Measurements from ENCODE around the gene AKAP13. TPM values are rescaled to one million over a fixed set of nuclear protein-coding genes. Genes with fewer than 3 reads are reported as not detected.

The AKAP13 gene
- polyA plus RNA-seq, 2 donors, result 27.6 to 35.7 TPM

DNA sequence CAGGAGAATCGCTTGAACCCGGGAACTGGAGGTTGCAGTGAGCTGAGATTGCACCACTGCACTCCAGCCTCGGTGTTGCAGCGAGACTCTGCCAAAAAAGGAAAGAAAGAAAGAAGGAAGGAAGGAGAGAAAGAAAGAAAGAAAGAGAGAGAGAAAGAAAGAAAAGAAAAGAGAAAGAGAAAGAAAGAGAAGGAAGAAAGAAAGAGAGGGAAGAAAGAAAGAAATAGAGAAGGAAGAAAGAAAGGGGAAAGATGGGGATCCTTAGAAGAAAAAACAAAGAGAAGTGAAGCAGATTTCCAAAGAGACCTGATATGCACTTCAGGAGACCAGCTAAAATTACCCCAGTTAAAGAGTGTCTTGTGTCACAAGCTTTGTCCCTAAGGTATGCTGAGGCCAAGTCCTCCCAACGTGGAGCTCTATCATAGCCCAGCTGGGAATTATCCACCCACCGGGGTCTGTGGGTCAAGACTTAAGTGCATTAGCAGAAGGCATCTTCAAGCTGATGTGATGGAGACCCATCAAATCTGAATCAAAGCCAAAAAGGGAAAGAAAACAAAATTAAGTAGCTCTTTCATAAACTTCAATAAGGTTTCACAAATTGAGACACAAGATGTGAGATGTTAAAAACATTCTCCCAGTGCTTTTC, 17.8 kb upstream of the AKAP13 start:
- WGBS, 2 donors, result 93 to 95% methylated on average over 6 of the region's 6 CpGs
- H3K27me3 ChIP-seq (ENCODE audit: control insufficient read depth in 1 of 2, insufficient read depth in 2 of 2, low read length in 2 of 2), result no peaks in the 10 kb centered on the region
- H3K36me3 ChIP-seq (ENCODE audit: control insufficient read depth in 2 of 2, insufficient read depth in 2 of 2, low read length in 1 of 2), result no peaks in the 10 kb centered on the region
- H3K4me1 ChIP-seq (ENCODE audit: control insufficient read depth in 2 of 2, insufficient read depth in 2 of 2, low read length in 1 of 2), result no peaks in the 10 kb centered on the region
- H3K27ac ChIP-seq (ENCODE audit: low read depth in 2 of 2, low read length in 1 of 2), result no peak overlapping the region
- no peak overlapping the region for H3K4me3 ChIP-seq (ENCODE audit: low read depth in 1 of 2, low read length in 2 of 2)
- H3K9me3 ChIP-seq (ENCODE audit: control insufficient read depth in 2 of 2, insufficient read depth in 1 of 2, low read depth in 1 of 2, low read length in 1 of 2), result no peaks in the 10 kb centered on the region

- WGBS, 2 donors, result 91 to 97% methylated on average over 2 of the region's 2 CpGs
Observed at GRCh38 chr15:85365980-85366379, 14.4 kb upstream of the AKAP13 start.

DNA sequence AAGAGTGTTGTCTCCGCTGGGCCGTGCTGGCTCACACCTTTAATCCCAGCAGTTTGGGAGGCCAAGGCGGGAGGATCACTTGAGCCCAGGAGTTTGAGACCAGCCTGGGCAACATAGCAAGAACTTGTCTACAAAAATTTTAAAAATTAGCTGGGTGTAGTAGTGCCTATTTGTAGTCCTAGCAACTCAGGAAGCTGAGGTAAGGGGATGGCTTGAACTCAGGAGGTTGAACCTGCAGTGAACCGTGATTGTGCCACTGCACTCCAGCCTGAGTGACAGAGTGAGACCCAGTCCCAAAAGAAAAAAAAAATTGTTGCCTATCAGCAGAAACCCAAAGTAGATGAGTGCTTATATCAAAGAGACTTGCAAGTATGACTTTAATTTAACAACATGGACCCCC, 12.7 kb upstream of the AKAP13 start:
- H3K4me1 ChIP-seq (ENCODE audit: control insufficient read depth in 2 of 2, insufficient read depth in 2 of 2, low read length in 1 of 2), result no peaks in the 10 kb centered on the region
- H3K9me3 ChIP-seq (ENCODE audit: control insufficient read depth in 2 of 2, insufficient read depth in 1 of 2, low read depth in 1 of 2, low read length in 1 of 2), result no peaks in the 10 kb centered on the region
- no peak overlapping the region for H3K4me3 ChIP-seq (ENCODE audit: low read depth in 1 of 2, low read length in 2 of 2)
- no peak overlapping the region for H3K27ac ChIP-seq (ENCODE audit: low read depth in 2 of 2, low read length in 1 of 2)
- no peaks in the 10 kb centered on the region for H3K27me3 ChIP-seq (ENCODE audit: control insufficient read depth in 1 of 2, insufficient read depth in 2 of 2, low read length in 2 of 2)
- no peaks in the 10 kb centered on the region for H3K36me3 ChIP-seq (ENCODE audit: control insufficient read depth in 2 of 2, insufficient read depth in 2 of 2, low read length in 1 of 2)
- WGBS, 2 donors, result 85 to 87% methylated on average over 4 of the region's 4 CpGs

More at GRCh38 chr15:85365980-85366379, 14.4 kb upstream of the AKAP13 start:
- no peaks in the 10 kb centered on the region for H3K36me3 ChIP-seq (ENCODE audit: control insufficient read depth in 2 of 2, insufficient read depth in 2 of 2, low read length in 1 of 2)
- H3K27me3 ChIP-seq (ENCODE audit: control insufficient read depth in 1 of 2, insufficient read depth in 2 of 2, low read length in 2 of 2), result no peaks in the 10 kb centered on the region
- H3K27ac ChIP-seq (ENCODE audit: low read depth in 2 of 2, low read length in 1 of 2), result no peak overlapping the region
- no peak overlapping the region for H3K4me3 ChIP-seq (ENCODE audit: low read depth in 1 of 2, low read length in 2 of 2)
- no peaks in the 10 kb centered on the region for H3K4me1 ChIP-seq (ENCODE audit: control insufficient read depth in 2 of 2, insufficient read depth in 2 of 2, low read length in 1 of 2)
- no peaks in the 10 kb centered on the region for H3K9me3 ChIP-seq (ENCODE audit: control insufficient read depth in 2 of 2, insufficient read depth in 1 of 2, low read depth in 1 of 2, low read length in 1 of 2)

- H3K4me3 ChIP-seq (ENCODE audit: low read depth in 1 of 2, low read length in 2 of 2), result no peak overlapping the region
Observed at GRCh38 chr15:85374831-85375230, 5.6 kb upstream of the AKAP13 start.

DNA sequence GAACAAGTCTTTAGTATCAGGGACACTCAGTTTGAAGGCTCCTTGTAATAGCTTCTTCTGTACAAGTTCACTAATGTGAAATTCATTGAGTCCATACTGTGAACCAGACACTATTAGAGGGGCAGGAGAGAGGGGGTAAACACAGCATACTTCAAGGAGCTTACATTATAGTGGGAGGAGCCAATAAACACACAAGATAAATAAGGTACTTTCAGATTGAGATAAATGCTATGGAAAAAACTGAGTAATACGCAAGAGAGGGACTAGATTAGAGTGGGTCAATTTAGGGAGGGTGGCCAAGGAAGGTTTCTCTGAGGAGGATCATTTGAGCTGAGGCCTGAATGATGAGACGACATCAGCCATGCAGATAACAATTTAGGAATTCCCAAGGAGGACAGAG, 3.1 kb upstream of the AKAP13 start:
- Histone ChIP-seq H3K36me3 (ENCODE audit: control insufficient read depth in 2 of 2, insufficient read depth in 2 of 2, low read length in 1 of 2) (no peaks in the 10 kb centered on the region), H3K27ac (ENCODE audit: low read depth in 2 of 2, low read length in 1 of 2) (no peak overlapping the region), H3K4me1 (ENCODE audit: control insufficient read depth in 2 of 2, insufficient read depth in 2 of 2, low read length in 1 of 2) (no peaks in the 10 kb centered on the region), H3K4me3 (ENCODE audit: low read depth in 1 of 2, low read length in 2 of 2) (no peak overlapping the region), H3K27me3 (ENCODE audit: control insufficient read depth in 1 of 2, insufficient read depth in 2 of 2, low read length in 2 of 2) (no peaks in the 10 kb centered on the region), H3K9me3 (ENCODE audit: control insufficient read depth in 2 of 2, insufficient read depth in 1 of 2, low read depth in 1 of 2, low read length in 1 of 2) (no peaks in the 10 kb centered on the region)
- 91 to 94% methylated on average over 2 of the region's 2 CpGs for WGBS, 2 donors

More at GRCh38 chr15:85374831-85375230, 5.6 kb upstream of the AKAP13 start:
- no peaks in the 10 kb centered on the region for H3K9me3 ChIP-seq (ENCODE audit: control insufficient read depth in 2 of 2, insufficient read depth in 1 of 2, low read depth in 1 of 2, low read length in 1 of 2)
- no peaks in the 10 kb centered on the region for H3K36me3 ChIP-seq (ENCODE audit: control insufficient read depth in 2 of 2, insufficient read depth in 2 of 2, low read length in 1 of 2)
- no peaks in the 10 kb centered on the region for H3K4me1 ChIP-seq (ENCODE audit: control insufficient read depth in 2 of 2, insufficient read depth in 2 of 2, low read length in 1 of 2)
- no peak overlapping the region for H3K27ac ChIP-seq (ENCODE audit: low read depth in 2 of 2, low read length in 1 of 2)
- H3K27me3 ChIP-seq (ENCODE audit: control insufficient read depth in 1 of 2, insufficient read depth in 2 of 2, low read length in 2 of 2), result no peaks in the 10 kb centered on the region
- WGBS, 2 donors, result 70 to 76% methylated on average over 4 of the region's 4 CpGs

DNA sequence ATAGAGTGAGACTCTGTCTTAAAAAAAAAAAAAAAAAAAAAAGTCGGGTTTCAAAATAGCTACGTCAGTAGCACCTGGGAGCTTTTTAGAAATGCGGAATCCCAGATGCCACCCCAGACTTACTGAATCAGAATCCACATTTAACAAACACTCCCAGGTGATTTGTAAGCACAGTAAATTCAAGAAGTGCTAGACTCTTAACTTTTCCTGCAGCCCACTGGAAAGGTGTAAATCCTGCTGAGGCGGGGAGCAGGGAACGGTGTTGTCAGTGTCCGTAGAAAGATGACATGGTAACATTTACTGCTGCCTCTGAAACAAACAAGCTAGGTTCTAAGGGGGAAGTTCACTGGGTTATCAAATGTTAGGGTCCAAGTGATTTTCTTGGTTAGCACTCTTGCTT, 2.4 kb upstream of the AKAP13 start:
- no peak overlapping the region for H3K27ac ChIP-seq (ENCODE audit: low read depth in 2 of 2, low read length in 1 of 2)
- H3K36me3 ChIP-seq (ENCODE audit: control insufficient read depth in 2 of 2, insufficient read depth in 2 of 2, low read length in 1 of 2), result no peaks in the 10 kb centered on the region
- no peaks in the 10 kb centered on the region for H3K4me1 ChIP-seq (ENCODE audit: control insufficient read depth in 2 of 2, insufficient read depth in 2 of 2, low read length in 1 of 2)
- no peaks in the 10 kb centered on the region for H3K27me3 ChIP-seq (ENCODE audit: control insufficient read depth in 1 of 2, insufficient read depth in 2 of 2, low read length in 2 of 2)
- 96% methylated on average over 6 of the region's 6 CpGs for WGBS, 2 donors
- no peaks in the 10 kb centered on the region for H3K9me3 ChIP-seq (ENCODE audit: control insufficient read depth in 2 of 2, insufficient read depth in 1 of 2, low read depth in 1 of 2, low read length in 1 of 2)
- no peak overlapping the region for H3K4me3 ChIP-seq (ENCODE audit: low read depth in 1 of 2, low read length in 2 of 2)

DNA sequence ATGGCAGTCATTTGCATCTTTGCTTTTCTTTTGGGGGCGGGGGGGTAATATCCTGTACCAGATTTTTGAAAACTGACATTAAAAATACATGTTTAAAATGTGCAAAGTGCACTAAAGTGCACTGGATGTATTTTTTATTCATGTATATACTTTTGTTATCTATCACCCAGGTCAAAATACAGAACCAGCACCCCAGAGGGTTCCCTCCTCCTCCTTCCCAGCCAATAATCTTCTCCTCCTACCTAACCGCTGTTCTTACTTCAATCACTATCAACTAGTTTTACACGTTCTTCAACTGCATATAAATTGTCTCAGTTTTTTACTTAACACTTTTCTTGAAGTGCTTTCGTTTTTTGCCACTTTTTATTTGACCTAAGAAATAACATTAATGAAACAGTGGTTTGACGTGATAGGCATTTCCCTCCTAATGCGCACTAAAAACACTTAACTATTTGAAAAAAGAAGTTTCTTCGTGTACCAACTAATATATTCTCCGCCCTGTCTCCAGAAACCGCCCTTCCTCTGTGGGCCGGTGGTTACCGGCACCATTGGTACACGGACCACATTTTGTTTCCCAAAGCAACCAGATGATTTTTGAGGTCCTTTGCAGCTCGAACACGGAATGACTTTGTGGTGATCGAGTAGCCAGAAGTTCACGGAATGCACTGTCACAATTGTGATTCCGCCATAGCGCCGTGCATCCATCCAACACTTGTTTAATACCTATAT, 836 bp upstream of the AKAP13 start:
- Histone ChIP-seq H3K9me3 (ENCODE audit: control insufficient read depth in 2 of 2, insufficient read depth in 1 of 2, low read depth in 1 of 2, low read length in 1 of 2) (no peaks in the 10 kb centered on the region), H3K4me1 (ENCODE audit: control insufficient read depth in 2 of 2, insufficient read depth in 2 of 2, low read length in 1 of 2) (no peaks in the 10 kb centered on the region), H3K27ac (ENCODE audit: low read depth in 2 of 2, low read length in 1 of 2) (peak overlapping the region; percentile 87 to 96), H3K4me3 (ENCODE audit: low read depth in 1 of 2, low read length in 2 of 2) (peak overlapping the region; percentile 37 to 86), H3K36me3 (ENCODE audit: control insufficient read depth in 2 of 2, insufficient read depth in 2 of 2, low read length in 1 of 2) (no peaks in the 10 kb centered on the region), H3K27me3 (ENCODE audit: control insufficient read depth in 1 of 2, insufficient read depth in 2 of 2, low read length in 2 of 2) (no peaks in the 10 kb centered on the region)
- 4 to 5% methylated on average over 19 of the region's 19 CpGs for WGBS, 2 donors

GRCh38 chr15:85380812-85381642, 624 bp downstream of the AKAP13 start:
- H3K27me3 ChIP-seq (ENCODE audit: control insufficient read depth in 1 of 2, insufficient read depth in 2 of 2, low read length in 2 of 2), result no peaks in the 10 kb centered on the region

DNA sequence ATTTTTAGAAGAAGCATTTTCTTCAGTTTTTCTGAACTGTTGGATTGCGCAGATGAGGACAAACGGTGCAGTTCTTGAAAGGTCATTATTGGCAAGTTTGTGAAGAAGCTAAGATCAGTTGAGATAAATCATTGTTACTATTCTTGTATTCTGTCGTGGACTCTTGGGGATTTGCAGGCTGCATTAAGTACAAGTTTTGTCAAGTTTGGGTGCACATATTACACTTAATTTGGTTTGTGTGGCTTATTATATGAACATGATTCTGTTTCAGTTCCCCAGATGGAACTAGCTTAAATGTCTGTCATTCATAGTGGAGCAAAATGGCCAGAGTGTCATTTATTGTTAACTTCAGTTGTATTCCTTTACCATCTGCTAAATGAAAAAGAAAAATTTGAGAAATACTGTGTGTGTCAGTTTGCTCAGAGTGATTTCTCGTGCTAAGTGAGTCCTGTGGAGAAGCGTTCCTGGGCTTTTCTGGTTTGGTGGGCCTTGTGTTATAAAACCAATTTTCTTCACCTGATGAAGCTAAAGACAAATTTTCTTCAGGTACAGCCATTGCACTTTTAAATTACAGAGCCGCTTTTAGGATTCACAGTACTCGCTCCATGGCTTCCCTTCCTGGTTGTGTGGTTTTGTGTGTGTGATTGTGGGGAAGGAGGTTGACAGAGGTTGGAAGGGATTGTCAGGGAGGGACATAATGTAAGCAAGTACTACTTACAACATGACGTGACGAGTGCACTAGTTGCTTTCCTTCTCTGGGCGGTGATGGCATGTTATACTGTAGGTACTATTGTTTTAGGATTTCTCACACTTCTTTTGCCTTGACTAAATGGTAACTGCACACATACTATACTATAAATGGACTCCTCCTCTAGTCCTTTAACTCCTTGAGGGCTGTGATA, 1.7 kb downstream of the AKAP13 start:
- Histone ChIP-seq H3K36me3 (ENCODE audit: control insufficient read depth in 2 of 2, insufficient read depth in 2 of 2, low read length in 1 of 2) (peaks cover 0 to 2% of the 10 kb centered on the region in 2 donors), H3K9me3 (ENCODE audit: control insufficient read depth in 2 of 2, insufficient read depth in 1 of 2, low read depth in 1 of 2, low read length in 1 of 2) (no peaks in the 10 kb centered on the region), H3K4me1 (ENCODE audit: control insufficient read depth in 2 of 2, insufficient read depth in 2 of 2, low read length in 1 of 2) (peaks cover 0 to 2% of the 10 kb centered on the region in 2 donors), H3K27me3 (ENCODE audit: control insufficient read depth in 1 of 2, insufficient read depth in 2 of 2, low read length in 2 of 2) (no peaks in the 10 kb centered on the region), H3K4me3 (ENCODE audit: low read depth in 1 of 2, low read length in 2 of 2) (peak overlapping the region; percentile 16 to 86), H3K27ac (ENCODE audit: low read depth in 2 of 2, low read length in 1 of 2) (peak overlapping the region; percentile 31 to 68)
- WGBS, 2 donors, result 57 to 61% methylated on average over 10 of the region's 10 CpGs

More at GRCh38 chr15:85380812-85381642, 624 bp downstream of the AKAP13 start:
- Histone ChIP-seq H3K4me1 (ENCODE audit: control insufficient read depth in 2 of 2, insufficient read depth in 2 of 2, low read length in 1 of 2) (peaks cover 0 to 2% of the 10 kb centered on the region in 2 donors), H3K27ac (ENCODE audit: low read depth in 2 of 2, low read length in 1 of 2) (peak overlapping the region; percentile 93 to 97), H3K4me3 (ENCODE audit: low read depth in 1 of 2, low read length in 2 of 2) (peak overlapping the region; percentile 73 to 86), H3K36me3 (ENCODE audit: control insufficient read depth in 2 of 2, insufficient read depth in 2 of 2, low read length in 1 of 2) (peaks cover 0 to 2% of the 10 kb centered on the region in 2 donors), H3K9me3 (ENCODE audit: control insufficient read depth in 2 of 2, insufficient read depth in 1 of 2, low read depth in 1 of 2, low read length in 1 of 2) (no peaks in the 10 kb centered on the region)
- 1% methylated on average over 66 to 89 of the region's 89 CpGs for WGBS, 2 donors

Data from esophagus (tissue), 2 donors.